Choroid plexus epithelial cell (primary cell): ENCODE results near the gene SYNE3.

ENCODE experiments used
- DNase-seq: peaks from one replicate; pipeline ENCODE4 v3.0.0-alpha.2; 2010; ENCODE audit warnings: low read depth
- H3K4me3 ChIP-seq: 2 replicates; pipeline ENCODE4 v1.5.1; 2011; ENCODE audit warnings: low read depth, mild to moderate bottlenecking, control low read depth, low read length, moderate library complexity
- CTCF ChIP-seq: conservative IDR thresholded peaks from 2 replicates; pipeline ENCODE4 v1.5.1; 2011; ENCODE audit warnings: low read depth, mild to moderate bottlenecking, control low read depth, inconsistent platforms, low read length, moderate library complexity

Gene SYNE3

GRCh38 chr14:95494456-95494855 lies 22.0 kb downstream of the SYNE3 start:
- TF ChIP-seq CTCF: no peak
- DNase-seq: no peak
- H3K4me3 ChIP-seq: no peak overlapping the region

- no peak for TF ChIP-seq CTCF
- DNase-seq: no peak
- H3K4me3 ChIP-seq: no peak overlapping the region
These were observed 22.5 kb downstream of the SYNE3 start for GRCh38 chr14:95493976-95494375.

GRCh38 chr14:95493503-95493902 lies 22.9 kb downstream of the SYNE3 start:
- DNase-seq: no peak
- no peak for TF ChIP-seq CTCF
- H3K4me3 ChIP-seq: no peak overlapping the region

GRCh38 chr14:95491936-95492608 lies 24.4 kb downstream of the SYNE3 start:
- TF ChIP-seq CTCF: no peak
- no peak overlapping the region for H3K4me3 ChIP-seq
- DNase-seq: no peak

GRCh38 chr14:95490727-95491451 lies 25.6 kb downstream of the SYNE3 start:
- no peak overlapping the region for H3K4me3 ChIP-seq
- no peak for DNase-seq
- no peak for TF ChIP-seq CTCF

GRCh38 chr14:95490138-95490509 lies 26.3 kb downstream of the SYNE3 start:
- no peak overlapping the region for H3K4me3 ChIP-seq
- DNase-seq: no peak
- TF ChIP-seq CTCF: no peak
